Measurements from ENCODE around the gene PRM2.

Gene PRM2

DNA sequence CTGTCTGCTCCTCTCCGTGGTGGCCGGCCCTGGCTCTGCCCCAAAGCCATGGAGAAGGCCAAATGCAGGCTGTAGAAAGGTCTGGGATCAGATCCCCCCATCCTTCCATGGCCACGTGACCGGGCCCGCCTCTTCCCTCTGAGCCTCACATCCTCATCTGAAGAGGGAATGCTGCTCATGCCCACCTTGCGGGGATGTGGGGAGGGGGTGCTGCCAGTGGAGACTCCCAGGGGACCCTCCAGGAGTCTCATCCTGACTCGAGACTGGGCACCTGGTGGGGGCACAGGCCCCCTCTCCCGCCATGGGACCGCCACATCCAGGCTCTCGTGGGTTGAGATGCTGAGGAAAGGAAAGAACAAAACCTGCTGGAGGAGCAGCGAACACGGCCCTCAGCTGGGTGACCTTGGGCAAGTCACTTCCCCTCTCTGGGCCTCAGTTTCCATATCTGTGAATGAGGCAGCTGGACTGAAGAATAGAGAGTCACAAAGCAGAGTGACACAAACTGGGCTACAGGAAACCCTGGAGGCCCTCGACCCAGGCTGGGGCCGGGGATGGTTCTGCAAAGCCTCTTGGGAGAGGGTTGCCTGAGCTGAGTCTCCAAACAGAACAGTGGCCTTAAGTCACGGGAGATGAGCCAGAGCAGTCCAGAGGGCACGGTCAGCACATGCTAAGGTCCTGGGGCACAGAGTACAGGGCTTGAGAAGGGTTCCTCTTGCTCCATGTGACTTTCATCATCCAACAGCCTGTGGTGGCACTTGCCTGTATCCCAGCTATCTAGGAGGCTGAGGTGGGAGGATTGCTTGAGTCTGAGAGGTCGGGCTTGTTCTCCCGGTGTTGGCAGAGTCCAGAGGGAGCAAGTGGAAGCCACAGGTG lies 50.4 kb downstream of the PRM2 start:
- DNase-seq (ENCODE audit: low read depth), result no peak
